ENCODE measurements around the gene ESRRA. TPM values are rescaled to one million over a fixed set of nuclear protein-coding genes. Genes with fewer than 3 reads are reported as not detected.
A peak's percentile ranks its signal among the peaks of the same experiment; 100 is the strongest.

The ESRRA gene
- total and polyA plus RNA-seq, 2 of the 13 experiments (the other 11 are each of a cell fraction or from before 2014, with no cell fraction given): 18.1 to 36.3 TPM

DNA sequence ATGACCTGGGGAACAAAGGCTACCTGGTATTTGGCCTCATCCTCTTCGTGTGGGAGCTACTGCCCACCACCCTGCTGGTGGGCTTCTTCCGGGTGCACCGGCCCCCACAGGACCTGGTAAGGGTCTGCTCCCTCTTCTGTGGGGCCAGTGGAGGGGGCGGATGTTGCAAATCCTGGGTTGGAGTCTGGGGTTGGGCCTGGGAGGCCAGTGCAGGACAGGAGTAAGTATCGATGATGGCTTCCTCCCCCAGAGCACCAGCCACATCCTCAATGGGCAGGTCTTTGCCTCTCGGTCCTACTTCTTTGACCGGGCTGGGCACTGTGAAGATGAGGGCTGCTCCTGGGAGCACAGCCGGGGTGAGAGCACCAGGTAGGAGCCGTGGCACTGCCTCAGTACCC, 17.0 kb upstream of the ESRRA start:
- intact Hi-C loops (cut with micrococcal nuclease; ENCODE audit: unreplicated experiment): no loop called here
- H2AFZ ChIP-seq (ENCODE audit: low read length): no peak overlapping the region
- no peak for FAIRE-seq
- no peaks in the 10 kb centered on the region for H3K9me3 ChIP-seq (ENCODE audit: low read length)
- H3K9ac ChIP-seq (ENCODE audit: insufficient read depth, low read depth, low read length): no peak overlapping the region
- no peaks in the 10 kb centered on the region for H3K36me3 ChIP-seq (replicated peaks in 1 of 2; ENCODE audit: control insufficient read depth in 1 of 2, insufficient read depth in 2 of 2, low read length in 2 of 2)
- ATAC-seq: no peak
- H4K20me1 ChIP-seq (ENCODE audit: insufficient read depth, low read length): no peaks in the 10 kb centered on the region
- peaks cover 28% of the 10 kb centered on the region; the same call in 1 of the 2 replicates for H3K4me1 ChIP-seq (ENCODE audit: insufficient read depth, low read length)
- H3K27me3 ChIP-seq (ENCODE audit: control insufficient read depth in 1 of 2, insufficient read depth in 2 of 2, low read length in 2 of 2): peaks cover 13 to 32% of the 10 kb centered on the region in 2 experiments
- H3K79me2 ChIP-seq (ENCODE audit: insufficient read depth, low read length): no peaks in the 10 kb centered on the region
- ChIA-PET POLR2A (no interaction called here), CTCF (ENCODE audit: low intra/inter-chr PET ratio, low total read pairs) (no interaction called here)
- no peak overlapping the region for H3K4me3 ChIP-seq (replicated peaks in 1 of 3; ENCODE audit: insufficient read depth in 1 of 3, low read depth in 2 of 3, low read length in 3 of 3)
- no TSS peak for BruUV-seq (replicated peaks)
- DNase-seq (ENCODE audit: low spot score): no peak
- WGBS (ENCODE audit: low lambda C conversion rate): 93% methylated on average over 3 of the region's 9 CpGs
- H3K4me2 ChIP-seq (ENCODE audit: low read depth, low read length): no peak overlapping the region
- no peak overlapping the region for H3K27ac ChIP-seq (ENCODE audit: extremely low read length, insufficient read depth, low read length)
- in situ Hi-C loops (cut with HindIII; ENCODE audit: extremely low pct_ligation_motif_present, low pct_unique_long_range_greater_than_20kb): no loop called here
- TF ChIP-seq, protein P1, sequence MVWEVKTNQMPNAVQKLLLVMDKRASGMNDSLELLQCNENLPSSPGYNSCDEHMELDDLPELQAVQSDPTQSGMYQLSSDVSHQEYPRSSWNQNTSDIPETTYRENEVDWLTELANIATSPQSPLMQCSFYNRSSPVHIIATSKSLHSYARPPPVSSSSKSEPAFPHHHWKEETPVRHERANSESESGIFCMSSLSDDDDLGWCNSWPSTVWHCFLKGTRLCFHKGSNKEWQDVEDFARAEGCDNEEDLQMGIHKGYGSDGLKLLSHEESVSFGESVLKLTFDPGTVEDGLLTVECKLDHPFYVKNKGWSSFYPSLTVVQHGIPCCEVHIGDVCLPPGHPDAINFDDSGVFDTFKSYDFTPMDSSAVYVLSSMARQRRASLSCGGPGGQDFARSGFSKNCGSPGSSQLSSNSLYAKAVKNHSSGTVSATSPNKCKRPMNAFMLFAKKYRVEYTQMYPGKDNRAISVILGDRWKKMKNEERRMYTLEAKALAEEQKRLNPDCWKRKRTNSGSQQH (CRISPR knock-in tag; IDR thresholded peaks at IDR 0.05; ENCODE audit: low read depth): no peak
- TF ChIP-seq NFE2L2 (IDR thresholded peaks at IDR 0.05; ENCODE audit: low read length) (no peak), HNRNPLL (IDR thresholded peaks at IDR 0.05; ENCODE audit: low read depth, low read length, poor library complexity, severe bottlenecking) (peak; percentile 4), ZNF251 (CRISPR knock-in tag; IDR thresholded peaks at IDR 0.05) (no peak), HNRNPL (IDR thresholded peaks at IDR 0.05; ENCODE audit: low read depth, low read length) (0 out of 2 replicates have a peak, but pooled peaks have one; percentile 2), HNRNPH1 (optimal IDR thresholded peaks at IDR 0.05; ENCODE audit: low read depth, low read length) (no peak), NAIF1 (CRISPR knock-in tag; IDR thresholded peaks at IDR 0.05; ENCODE audit: borderline replicate concordance) (0 out of 2 replicates have a peak, but pooled peaks have one; percentile 33)
- TF ChIP-seq, protein P2, sequence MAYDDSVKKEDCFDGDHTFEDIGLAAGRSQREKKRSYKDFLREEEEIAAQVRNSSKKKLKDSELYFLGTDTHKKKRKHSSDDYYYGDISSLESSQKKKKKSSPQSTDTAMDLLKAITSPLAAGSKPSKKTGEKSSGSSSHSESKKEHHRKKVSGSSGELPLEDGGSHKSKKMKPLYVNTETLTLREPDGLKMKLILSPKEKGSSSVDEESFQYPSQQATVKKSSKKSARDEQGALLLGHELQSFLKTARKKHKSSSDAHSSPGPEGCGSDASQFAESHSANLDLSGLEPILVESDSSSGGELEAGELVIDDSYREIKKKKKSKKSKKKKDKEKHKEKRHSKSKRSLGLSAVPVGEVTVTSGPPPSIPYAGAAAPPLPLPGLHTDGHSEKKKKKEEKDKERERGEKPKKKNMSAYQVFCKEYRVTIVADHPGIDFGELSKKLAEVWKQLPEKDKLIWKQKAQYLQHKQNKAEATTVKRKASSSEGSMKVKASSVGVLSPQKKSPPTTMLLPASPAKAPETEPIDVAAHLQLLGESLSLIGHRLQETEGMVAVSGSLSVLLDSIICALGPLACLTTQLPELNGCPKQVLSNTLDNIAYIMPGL (CRISPR knock-in tag; IDR thresholded peaks at IDR 0.05; ENCODE audit: borderline replicate concordance in 1 of 2, low read depth in 1 of 2): no peak
- TF ChIP-seq, protein P3, sequence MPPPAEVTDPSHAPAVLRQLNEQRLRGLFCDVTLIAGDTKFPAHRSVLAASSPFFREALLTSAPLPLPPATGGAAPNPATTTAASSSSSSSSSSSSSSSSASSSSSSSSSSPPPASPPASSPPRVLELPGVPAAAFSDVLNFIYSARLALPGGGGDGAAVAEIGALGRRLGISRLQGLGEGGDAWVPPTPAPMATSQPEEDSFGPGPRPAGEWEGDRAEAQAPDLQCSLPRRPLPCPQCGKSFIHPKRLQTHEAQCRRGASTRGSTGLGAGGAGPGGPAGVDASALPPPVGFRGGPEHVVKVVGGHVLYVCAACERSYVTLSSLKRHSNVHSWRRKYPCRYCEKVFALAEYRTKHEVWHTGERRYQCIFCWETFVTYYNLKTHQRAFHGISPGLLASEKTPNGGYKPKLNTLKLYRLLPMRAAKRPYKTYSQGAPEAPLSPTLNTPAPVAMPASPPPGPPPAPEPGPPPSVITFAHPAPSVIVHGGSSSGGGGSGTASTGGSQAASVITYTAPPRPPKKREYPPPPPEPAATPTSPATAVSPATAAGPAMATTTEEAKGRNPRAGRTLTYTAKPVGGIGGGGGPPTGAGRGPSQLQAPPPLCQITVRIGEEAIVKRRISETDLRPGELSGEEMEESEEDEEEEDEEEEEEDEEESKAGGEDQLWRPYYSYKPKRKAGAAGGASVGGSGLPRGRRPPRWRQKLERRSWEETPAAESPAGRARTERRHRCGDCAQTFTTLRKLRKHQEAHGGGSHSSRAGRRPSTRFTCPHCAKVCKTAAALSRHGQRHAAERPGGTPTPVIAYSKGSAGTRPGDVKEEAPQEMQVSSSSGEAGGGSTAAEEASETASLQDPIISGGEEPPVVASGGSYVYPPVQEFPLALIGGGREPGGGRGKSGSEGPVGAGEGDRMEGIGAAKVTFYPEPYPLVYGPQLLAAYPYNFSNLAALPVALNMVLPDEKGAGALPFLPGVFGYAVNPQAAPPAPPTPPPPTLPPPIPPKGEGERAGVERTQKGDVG (CRISPR knock-in tag; IDR thresholded peaks at IDR 0.05; ENCODE audit: borderline replicate concordance): no peak
- TF ChIP-seq, protein P4, sequence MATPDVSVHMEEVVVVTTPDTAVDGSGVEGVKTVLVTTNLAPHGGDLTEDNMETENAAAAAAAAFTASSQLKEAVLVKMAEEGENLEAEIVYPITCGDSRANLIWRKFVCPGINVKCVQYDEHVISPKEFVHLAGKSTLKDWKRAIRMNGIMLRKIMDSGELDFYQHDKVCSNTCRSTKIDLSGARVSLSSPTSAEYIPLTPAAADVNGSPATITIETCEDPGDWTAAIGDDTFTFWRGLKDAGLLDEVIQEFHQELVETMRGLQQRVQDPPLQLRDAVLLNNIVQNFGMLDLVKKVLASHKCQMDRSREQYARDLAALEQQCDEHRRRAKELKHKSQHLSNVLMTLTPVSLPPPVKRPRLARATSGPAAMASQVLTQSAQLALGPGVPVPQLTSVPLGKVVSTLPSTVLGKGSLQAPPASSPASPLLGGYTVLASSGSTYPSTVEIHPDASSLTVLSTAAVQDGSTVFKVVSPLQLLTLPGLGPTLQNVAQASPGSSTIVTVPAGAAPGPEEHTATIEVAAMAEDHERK (CRISPR knock-in tag; IDR thresholded peaks at IDR 0.05; ENCODE audit: low read depth): no peak
- TF ChIP-seq, protein P5, sequence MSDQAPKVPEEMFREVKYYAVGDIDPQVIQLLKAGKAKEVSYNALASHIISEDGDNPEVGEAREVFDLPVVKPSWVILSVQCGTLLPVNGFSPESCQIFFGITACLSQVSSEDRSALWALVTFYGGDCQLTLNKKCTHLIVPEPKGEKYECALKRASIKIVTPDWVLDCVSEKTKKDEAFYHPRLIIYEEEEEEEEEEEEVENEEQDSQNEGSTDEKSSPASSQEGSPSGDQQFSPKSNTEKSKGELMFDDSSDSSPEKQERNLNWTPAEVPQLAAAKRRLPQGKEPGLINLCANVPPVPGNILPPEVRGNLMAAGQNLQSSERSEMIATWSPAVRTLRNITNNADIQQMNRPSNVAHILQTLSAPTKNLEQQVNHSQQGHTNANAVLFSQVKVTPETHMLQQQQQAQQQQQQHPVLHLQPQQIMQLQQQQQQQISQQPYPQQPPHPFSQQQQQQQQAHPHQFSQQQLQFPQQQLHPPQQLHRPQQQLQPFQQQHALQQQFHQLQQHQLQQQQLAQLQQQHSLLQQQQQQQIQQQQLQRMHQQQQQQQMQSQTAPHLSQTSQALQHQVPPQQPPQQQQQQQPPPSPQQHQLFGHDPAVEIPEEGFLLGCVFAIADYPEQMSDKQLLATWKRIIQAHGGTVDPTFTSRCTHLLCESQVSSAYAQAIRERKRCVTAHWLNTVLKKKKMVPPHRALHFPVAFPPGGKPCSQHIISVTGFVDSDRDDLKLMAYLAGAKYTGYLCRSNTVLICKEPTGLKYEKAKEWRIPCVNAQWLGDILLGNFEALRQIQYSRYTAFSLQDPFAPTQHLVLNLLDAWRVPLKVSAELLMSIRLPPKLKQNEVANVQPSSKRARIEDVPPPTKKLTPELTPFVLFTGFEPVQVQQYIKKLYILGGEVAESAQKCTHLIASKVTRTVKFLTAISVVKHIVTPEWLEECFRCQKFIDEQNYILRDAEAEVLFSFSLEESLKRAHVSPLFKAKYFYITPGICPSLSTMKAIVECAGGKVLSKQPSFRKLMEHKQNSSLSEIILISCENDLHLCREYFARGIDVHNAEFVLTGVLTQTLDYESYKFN (CRISPR knock-in tag; conservative IDR thresholded peaks at IDR 0.05): no peak
